ENCODE results near the gene USP31. TPM values are rescaled to one million over a fixed set of nuclear protein-coding genes. Genes with fewer than 3 reads are reported as not detected.
"Not testable (repeated sequence)": the region's sequence is repeated elsewhere in the genome, so short reads cannot be mapped to it uniquely, and the experiment has no call there.

Gene USP31
- total RNA-seq, 1 donor from 2014 or later = 13.4 TPM

- no peak overlapping the region for H3K4me3 ChIP-seq (ENCODE audit: low read depth, low read length)
- DNase-seq (ENCODE audit: low read depth) (no peak), FAIRE-seq (no peak)
- no peaks in the 10 kb centered on the region for H3K27me3 ChIP-seq (ENCODE audit: control insufficient read depth, insufficient read depth, low read length)
- no peak for TF ChIP-seq CTCF (IDR thresholded peaks at IDR 0.05; ENCODE audit: insufficient read depth, low read length, severe bottlenecking)
- peaks cover 9% of the 10 kb centered on the region for H3K36me3 ChIP-seq (ENCODE audit: control insufficient read depth, insufficient read depth, low read length)
Measured at GRCh38 chr16:23103603-23104002, 45.6 kb downstream of the USP31 start.

- H3K36me3 ChIP-seq (ENCODE audit: control insufficient read depth, insufficient read depth, low read length) = peaks cover 4% of the 10 kb centered on the region
- TF ChIP-seq CTCF (IDR thresholded peaks at IDR 0.05; ENCODE audit: insufficient read depth, low read length, severe bottlenecking) = no peak
- H3K27me3 ChIP-seq (ENCODE audit: control insufficient read depth, insufficient read depth, low read length) = no peaks in the 10 kb centered on the region
- H3K4me3 ChIP-seq (ENCODE audit: low read depth, low read length) = no peak overlapping the region
- DNase-seq (ENCODE audit: low read depth) = peak; percentile 24
- no peak for FAIRE-seq
Measured at GRCh38 chr16:23101012-23101550, 48.2 kb downstream of the USP31 start.

GRCh38 chr16:23096450-23096849 is 52.8 kb downstream of the USP31 start:
- not testable (repeated sequence) for H3K36me3 ChIP-seq (ENCODE audit: control insufficient read depth, insufficient read depth, low read length); FAIRE-seq

GRCh38 chr16:23094136-23094535 is 55.1 kb downstream of the USP31 start:
- not testable (repeated sequence) for H3K36me3 ChIP-seq (ENCODE audit: control insufficient read depth, insufficient read depth, low read length); H3K4me3 ChIP-seq (ENCODE audit: low read depth, low read length); H3K27me3 ChIP-seq (ENCODE audit: control insufficient read depth, insufficient read depth, low read length); FAIRE-seq; DNase-seq (ENCODE audit: low read depth)

More at GRCh38 chr16:23096450-23096849, 52.8 kb downstream of the USP31 start:
- H3K27me3 ChIP-seq (ENCODE audit: control insufficient read depth, insufficient read depth, low read length); H3K4me3 ChIP-seq (ENCODE audit: low read depth, low read length); DNase-seq (ENCODE audit: low read depth): not testable (repeated sequence)

- peaks cover 7% of the 10 kb centered on the region for H3K36me3 ChIP-seq (ENCODE audit: control insufficient read depth, insufficient read depth, low read length)
- no peaks in the 10 kb centered on the region for H3K27me3 ChIP-seq (ENCODE audit: control insufficient read depth, insufficient read depth, low read length)
- H3K4me3 ChIP-seq (ENCODE audit: low read depth, low read length) = no peak overlapping the region
- DNase-seq (ENCODE audit: low read depth) (no peak), FAIRE-seq (no peak)
- TF ChIP-seq CTCF (IDR thresholded peaks at IDR 0.05; ENCODE audit: insufficient read depth, low read length, severe bottlenecking) = no peak
Measured at GRCh38 chr16:23092801-23093117, 56.5 kb downstream of the USP31 start.

GRCh38 chr16:23092072-23092800 is 57.0 kb downstream of the USP31 start:
- DNase-seq (ENCODE audit: low read depth) (no peak), FAIRE-seq (no peak)
- no peak for TF ChIP-seq CTCF (IDR thresholded peaks at IDR 0.05; ENCODE audit: insufficient read depth, low read length, severe bottlenecking)
- Histone ChIP-seq H3K4me3 (ENCODE audit: low read depth, low read length) (no peak overlapping the region), H3K36me3 (ENCODE audit: control insufficient read depth, insufficient read depth, low read length) (peaks cover 7% of the 10 kb centered on the region), H3K27me3 (ENCODE audit: control insufficient read depth, insufficient read depth, low read length) (no peaks in the 10 kb centered on the region)

GRCh38 chr16:23089111-23089510 is 60.1 kb downstream of the USP31 start:
- Histone ChIP-seq H3K27me3 (ENCODE audit: control insufficient read depth, insufficient read depth, low read length) (no peaks in the 10 kb centered on the region), H3K36me3 (ENCODE audit: control insufficient read depth, insufficient read depth, low read length) (peaks cover 7% of the 10 kb centered on the region), H3K4me3 (ENCODE audit: low read depth, low read length) (no peak overlapping the region)
- FAIRE-seq = no peak
- DNase-seq (ENCODE audit: low read depth) = no peak
- no peak for TF ChIP-seq CTCF (IDR thresholded peaks at IDR 0.05; ENCODE audit: insufficient read depth, low read length, severe bottlenecking)
